Stomach (tissue), 4 donors: ENCODE data around the gene LONRF2.

Experiments used
- POLR2A ChIP-seq, 4 donors: fragments of 450-650 bp; IDR thresholded peaks; one replicate each; pipeline ENCODE4 v1.6.1; 2016; ENCODE audit warnings: antibody characterized with exemption in 4 of 4, control low read depth in 2 of 4, mild to moderate bottlenecking in 1 of 4, moderate library complexity in 1 of 4
- POLR2AphosphoS5 ChIP-seq, 3 donors: sonication (generic); formaldehyde crosslinking; IDR thresholded peaks; one replicate each; pipeline ENCODE4 v1.6.1; 2016; ENCODE audit warnings: antibody characterized with exemption in 3 of 3
- TF ChIP-seq, protein P1 (sequence below), 7 experiments: fragments of 450-650 bp in 4 of 7; fragments of 200-600 bp in 3 of 7; sonication (generic) in 3 of 7; IDR thresholded peaks; one replicate each; pipeline ENCODE4 v1.5.1; 2016 to 2019; ENCODE audit warnings: antibody characterized with exemption in 7 of 7, control low read depth in 2 of 7, mild to moderate bottlenecking in 1 of 7

DNA sequence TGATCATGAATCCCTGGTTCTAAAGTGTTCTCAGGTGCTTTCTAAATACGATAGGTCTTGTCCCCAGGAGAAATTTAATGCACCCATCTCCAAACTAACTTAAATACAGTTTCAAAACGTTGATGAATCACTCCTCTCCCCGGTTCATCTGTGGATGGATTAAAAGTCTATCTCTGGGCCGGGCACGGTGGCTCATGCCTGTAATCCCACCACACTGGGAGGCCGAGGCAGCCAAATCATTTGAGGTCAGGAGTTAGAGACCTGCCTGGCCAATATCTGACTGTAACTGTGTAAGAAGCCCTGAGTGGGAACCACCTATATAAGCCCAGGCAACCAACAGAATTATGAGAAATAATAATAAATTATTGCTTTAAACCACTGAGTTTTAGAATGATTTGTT, 78.7 kb downstream of the LONRF2 start:
- TF ChIP-seq, protein P1, sequence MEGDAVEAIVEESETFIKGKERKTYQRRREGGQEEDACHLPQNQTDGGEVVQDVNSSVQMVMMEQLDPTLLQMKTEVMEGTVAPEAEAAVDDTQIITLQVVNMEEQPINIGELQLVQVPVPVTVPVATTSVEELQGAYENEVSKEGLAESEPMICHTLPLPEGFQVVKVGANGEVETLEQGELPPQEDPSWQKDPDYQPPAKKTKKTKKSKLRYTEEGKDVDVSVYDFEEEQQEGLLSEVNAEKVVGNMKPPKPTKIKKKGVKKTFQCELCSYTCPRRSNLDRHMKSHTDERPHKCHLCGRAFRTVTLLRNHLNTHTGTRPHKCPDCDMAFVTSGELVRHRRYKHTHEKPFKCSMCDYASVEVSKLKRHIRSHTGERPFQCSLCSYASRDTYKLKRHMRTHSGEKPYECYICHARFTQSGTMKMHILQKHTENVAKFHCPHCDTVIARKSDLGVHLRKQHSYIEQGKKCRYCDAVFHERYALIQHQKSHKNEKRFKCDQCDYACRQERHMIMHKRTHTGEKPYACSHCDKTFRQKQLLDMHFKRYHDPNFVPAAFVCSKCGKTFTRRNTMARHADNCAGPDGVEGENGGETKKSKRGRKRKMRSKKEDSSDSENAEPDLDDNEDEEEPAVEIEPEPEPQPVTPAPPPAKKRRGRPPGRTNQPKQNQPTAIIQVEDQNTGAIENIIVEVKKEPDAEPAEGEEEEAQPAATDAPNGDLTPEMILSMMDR (IDR thresholded peaks at IDR 0.05), result no peak
- TF ChIP-seq POLR2AphosphoS5 (IDR thresholded peaks at IDR 0.05), result no peak
- no peak for TF ChIP-seq POLR2A (IDR thresholded peaks at IDR 0.05)
